Measurements from ENCODE around the gene CATSPERD. TPM values are rescaled to one million over a fixed set of nuclear protein-coding genes. Genes with fewer than 3 reads are reported as not detected.
"Not testable (repeated sequence)": the region's sequence is repeated elsewhere in the genome, so short reads cannot be mapped to it uniquely, and the experiment has no call there.

Gene CATSPERD
- total RNA-seq, 1 donor from 2014 or later = 0.41 TPM

DNA sequence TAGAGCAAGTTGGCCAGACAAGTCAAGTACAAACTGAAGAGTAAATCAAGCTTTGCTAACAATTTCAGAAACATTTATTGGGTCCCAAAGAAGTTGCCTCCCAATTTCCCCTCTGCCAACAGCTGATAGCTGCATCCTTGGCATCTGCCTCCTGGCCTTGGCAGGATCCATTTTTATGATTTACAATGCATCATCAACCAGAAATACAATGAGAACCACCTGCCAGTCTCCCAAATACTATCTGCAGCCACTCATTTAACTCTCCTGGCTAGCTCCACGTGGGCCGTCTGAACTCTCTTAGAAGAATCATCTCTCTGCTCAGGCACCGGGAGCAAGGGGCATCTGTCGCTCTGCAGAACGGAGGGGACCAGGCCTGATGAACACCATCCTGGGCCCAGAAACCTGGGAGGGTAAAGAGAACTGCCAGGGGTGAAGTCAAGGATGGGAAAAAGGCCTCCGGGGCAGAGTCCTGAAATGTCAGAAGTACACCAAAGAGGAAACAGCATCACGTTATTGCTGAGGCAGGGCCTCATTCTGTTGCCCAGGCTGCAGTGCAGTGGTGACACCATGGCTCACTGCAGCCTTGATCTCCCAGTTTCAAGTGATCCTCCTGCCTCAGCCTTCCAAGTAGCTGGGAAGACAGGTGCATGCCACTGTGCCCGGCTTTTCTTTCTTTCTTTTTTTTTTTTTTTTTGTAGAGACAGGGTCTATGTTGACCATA lies 3.1 kb upstream of the CATSPERD start:
- Mint-ChIP-seq H3K27ac (peak overlapping the region; percentile 98), H3K4me3 (peak overlapping the region; percentile 80), H3K4me1 (ENCODE audit: unreplicated experiment) (peaks cover 10% of the 10 kb centered on the region), H3K36me3 (no peaks in the 10 kb centered on the region), H3K27me3 (no peaks in the 10 kb centered on the region), H3K9me3 (no peaks in the 10 kb centered on the region)
- no peak for DNase-seq (ENCODE audit: extremely low spot score, unreplicated experiment)
- TF ChIP-seq, protein P1, sequence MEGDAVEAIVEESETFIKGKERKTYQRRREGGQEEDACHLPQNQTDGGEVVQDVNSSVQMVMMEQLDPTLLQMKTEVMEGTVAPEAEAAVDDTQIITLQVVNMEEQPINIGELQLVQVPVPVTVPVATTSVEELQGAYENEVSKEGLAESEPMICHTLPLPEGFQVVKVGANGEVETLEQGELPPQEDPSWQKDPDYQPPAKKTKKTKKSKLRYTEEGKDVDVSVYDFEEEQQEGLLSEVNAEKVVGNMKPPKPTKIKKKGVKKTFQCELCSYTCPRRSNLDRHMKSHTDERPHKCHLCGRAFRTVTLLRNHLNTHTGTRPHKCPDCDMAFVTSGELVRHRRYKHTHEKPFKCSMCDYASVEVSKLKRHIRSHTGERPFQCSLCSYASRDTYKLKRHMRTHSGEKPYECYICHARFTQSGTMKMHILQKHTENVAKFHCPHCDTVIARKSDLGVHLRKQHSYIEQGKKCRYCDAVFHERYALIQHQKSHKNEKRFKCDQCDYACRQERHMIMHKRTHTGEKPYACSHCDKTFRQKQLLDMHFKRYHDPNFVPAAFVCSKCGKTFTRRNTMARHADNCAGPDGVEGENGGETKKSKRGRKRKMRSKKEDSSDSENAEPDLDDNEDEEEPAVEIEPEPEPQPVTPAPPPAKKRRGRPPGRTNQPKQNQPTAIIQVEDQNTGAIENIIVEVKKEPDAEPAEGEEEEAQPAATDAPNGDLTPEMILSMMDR (conservative IDR thresholded peaks at IDR 0.05) = no peak

GRCh38 chr19:5718037-5718578 lies 2.3 kb upstream of the CATSPERD start:
- no peak for DNase-seq (ENCODE audit: extremely low spot score, unreplicated experiment)
- H3K27ac Mint-ChIP-seq = peak overlapping the region; percentile 98
- no peaks in the 10 kb centered on the region for H3K9me3 Mint-ChIP-seq
- H3K4me1 Mint-ChIP-seq (ENCODE audit: unreplicated experiment) = peaks cover 10% of the 10 kb centered on the region
- H3K27me3 Mint-ChIP-seq = no peaks in the 10 kb centered on the region
- peak overlapping the region; percentile 95 for H3K4me3 Mint-ChIP-seq
- H3K36me3 Mint-ChIP-seq = no peaks in the 10 kb centered on the region
- TF ChIP-seq, protein P1 (conservative IDR thresholded peaks at IDR 0.05) = no peak

GRCh38 chr19:5718579-5719273 lies 1.7 kb upstream of the CATSPERD start:
- Mint-ChIP-seq H3K9me3 (no peaks in the 10 kb centered on the region), H3K4me3 (peak overlapping the region; percentile 95), H3K4me1 (ENCODE audit: unreplicated experiment) (peaks cover 10% of the 10 kb centered on the region), H3K27me3 (no peaks in the 10 kb centered on the region), H3K36me3 (no peaks in the 10 kb centered on the region), H3K27ac (peak overlapping the region; percentile 98)
- TF ChIP-seq, protein P1 (conservative IDR thresholded peaks at IDR 0.05) = no peak
- no peak for DNase-seq (ENCODE audit: extremely low spot score, unreplicated experiment)

- Mint-ChIP-seq H3K36me3 (no peaks in the 10 kb centered on the region), H3K27me3 (no peaks in the 10 kb centered on the region), H3K4me1 (ENCODE audit: unreplicated experiment) (peaks cover 10% of the 10 kb centered on the region), H3K27ac (peak overlapping the region; percentile 98), H3K9me3 (no peaks in the 10 kb centered on the region), H3K4me3 (peak overlapping the region; percentile 95)
- TF ChIP-seq, protein P1 (conservative IDR thresholded peaks at IDR 0.05) = peak; percentile 21
- DNase-seq (ENCODE audit: extremely low spot score, unreplicated experiment) = no peak
Measured at GRCh38 chr19:5719274-5719960, 1.0 kb upstream of the CATSPERD start.

GRCh38 chr19:5727453-5728050 lies 7.1 kb downstream of the CATSPERD start:
- Mint-ChIP-seq H3K27ac (no peak overlapping the region), H3K4me1 (ENCODE audit: unreplicated experiment) (no peaks in the 10 kb centered on the region), H3K9me3 (no peaks in the 10 kb centered on the region), H3K27me3 (peaks cover 3% of the 10 kb centered on the region), H3K36me3 (no peaks in the 10 kb centered on the region), H3K4me3 (no peak overlapping the region)
- no peak for DNase-seq (ENCODE audit: extremely low spot score, unreplicated experiment)
- TF ChIP-seq, protein P1 (conservative IDR thresholded peaks at IDR 0.05) = no peak

DNA sequence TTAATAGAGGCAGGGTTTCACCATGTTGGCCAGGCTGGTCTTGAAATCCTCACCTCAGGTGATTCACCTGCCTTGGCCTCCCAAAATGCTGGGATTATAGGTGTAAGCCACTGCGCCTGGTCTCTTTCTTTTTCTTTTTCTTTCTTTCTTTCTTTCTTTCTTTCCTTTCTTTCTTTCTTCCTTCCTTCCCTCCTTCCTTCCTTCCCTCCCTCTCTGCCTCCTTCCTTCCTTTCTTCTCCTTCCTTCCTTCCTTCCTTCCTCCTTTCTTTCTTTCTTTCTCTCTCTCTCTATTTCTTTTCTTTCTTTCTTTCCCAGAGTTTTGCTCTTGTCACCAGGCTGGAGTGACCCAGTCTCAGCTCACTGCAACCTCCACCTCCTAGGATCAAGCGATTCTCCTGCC lies 12.7 kb downstream of the CATSPERD start:
- H3K4me3 Mint-ChIP-seq; H3K36me3 Mint-ChIP-seq; H3K27ac Mint-ChIP-seq; DNase-seq (ENCODE audit: extremely low spot score, unreplicated experiment); H3K4me1 Mint-ChIP-seq (ENCODE audit: unreplicated experiment); H3K9me3 Mint-ChIP-seq; H3K27me3 Mint-ChIP-seq: not testable (repeated sequence)

Data from type B pancreatic cell (in vitro differentiated cells).